Rectal smooth muscle tissue (tissue), 1 donor: ENCODE results near the gene TAB2.
"Not testable (repeated sequence)": the region's sequence is repeated elsewhere in the genome, so short reads cannot be mapped to it uniquely, and the experiment has no call there.

Source experiments
- H3K27ac ChIP-seq: one replicate; pipeline ENCODE4 v1.7.0; 2013; ENCODE audit warnings: low read depth, low read length, inconsistent platforms
- H3K27me3 ChIP-seq: one replicate; pipeline ENCODE4 v1.7.0; 2013; ENCODE audit warnings: low read length; ENCODE audit not compliant: control insufficient read depth, insufficient read depth
- H3K36me3 ChIP-seq: one replicate; pipeline ENCODE4 v1.7.0; 2013; ENCODE audit warnings: low read length; ENCODE audit not compliant: control insufficient read depth, insufficient read depth
- H3K4me1 ChIP-seq: one replicate; pipeline ENCODE4 v1.7.0; 2013; ENCODE audit warnings: low read length; ENCODE audit not compliant: control insufficient read depth, insufficient read depth
- H3K4me3 ChIP-seq: one replicate; pipeline ENCODE4 v1.7.0; 2013; ENCODE audit warnings: low read length
- H3K9ac ChIP-seq: one replicate; pipeline ENCODE4 v1.7.0; 2013; ENCODE audit warnings: low read length

Gene TAB2

DNA sequence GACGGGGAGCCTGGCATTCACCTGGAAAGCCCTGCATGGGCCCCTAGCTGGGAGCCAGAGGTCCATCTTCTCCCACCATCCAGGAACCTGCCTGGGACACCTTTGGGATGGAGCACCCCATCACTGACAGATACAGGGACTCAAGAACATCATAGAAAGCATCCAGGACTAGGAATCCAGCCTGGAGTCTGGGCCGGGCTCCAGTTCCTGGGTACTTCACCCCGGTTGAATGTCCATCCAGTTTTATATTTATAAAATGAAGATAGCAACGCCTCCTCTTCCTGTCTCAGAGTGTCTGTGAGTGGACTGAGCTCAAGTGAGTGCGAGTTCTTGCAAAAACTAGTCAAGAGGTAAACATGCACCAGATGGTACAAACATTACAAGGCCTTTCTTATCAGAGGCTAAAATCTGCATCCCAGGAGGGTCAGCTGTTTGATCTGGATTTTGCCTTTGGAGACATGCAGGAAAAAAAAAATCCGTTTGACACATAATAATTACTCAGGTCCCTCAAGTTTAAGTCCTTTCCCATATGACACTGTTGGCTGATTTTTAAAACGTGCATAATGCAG, 139.9 kb downstream of the TAB2 start:
- Histone ChIP-seq H3K27ac (no peak overlapping the region), H3K4me1 (peaks cover 12% of the 10 kb centered on the region), H3K27me3 (no peaks in the 10 kb centered on the region), H3K9ac (no peak overlapping the region), H3K36me3 (no peaks in the 10 kb centered on the region), H3K4me3 (no peak overlapping the region)

DNA sequence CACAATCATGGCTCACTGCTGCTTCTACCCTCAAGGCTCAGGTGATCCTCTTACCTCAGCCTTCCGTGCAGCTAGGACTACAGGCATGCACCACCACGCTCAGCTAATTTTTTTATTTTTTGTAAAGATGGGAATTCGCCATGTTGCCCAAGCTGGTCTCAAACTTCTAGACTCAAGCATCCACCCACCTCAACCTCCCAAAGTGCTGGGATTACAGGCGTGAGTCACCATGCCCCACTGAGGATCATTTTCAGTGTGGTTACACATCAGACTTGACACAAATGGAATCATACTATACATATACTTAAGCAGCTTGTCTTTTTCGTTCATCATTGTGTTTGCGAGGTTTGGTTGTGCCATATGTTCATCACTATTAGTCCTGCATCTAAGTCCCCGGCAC, 140.7 kb downstream of the TAB2 start:
- no peak overlapping the region for H3K9ac ChIP-seq
- H3K36me3 ChIP-seq = no peaks in the 10 kb centered on the region
- peaks cover 12% of the 10 kb centered on the region for H3K4me1 ChIP-seq
- no peaks in the 10 kb centered on the region for H3K27me3 ChIP-seq
- H3K27ac ChIP-seq = no peak overlapping the region
- no peak overlapping the region for H3K4me3 ChIP-seq

DNA sequence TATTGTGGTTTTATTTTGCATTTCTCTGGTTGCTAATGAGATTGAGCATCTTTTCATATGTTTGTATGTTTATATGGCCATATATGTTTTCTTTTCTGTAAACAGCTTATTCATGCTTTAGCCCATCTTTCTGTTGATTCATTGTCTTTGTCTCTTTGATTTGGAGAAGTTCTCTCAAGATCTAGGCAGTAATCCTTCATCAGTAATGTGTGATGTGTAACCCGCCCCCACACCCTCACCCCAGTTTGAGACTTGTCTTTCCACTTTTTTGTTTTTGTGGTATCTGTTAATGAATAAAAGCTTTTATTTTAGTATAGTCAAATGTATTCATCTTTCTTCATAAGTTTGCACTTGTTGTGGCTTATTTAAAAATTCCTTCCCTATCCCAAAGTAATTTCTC, 141.3 kb downstream of the TAB2 start:
- H3K27me3 ChIP-seq = no peaks in the 10 kb centered on the region
- no peaks in the 10 kb centered on the region for H3K36me3 ChIP-seq
- H3K27ac ChIP-seq = no peak overlapping the region
- peaks cover 10% of the 10 kb centered on the region for H3K4me1 ChIP-seq
- no peak overlapping the region for H3K9ac ChIP-seq
- H3K4me3 ChIP-seq = no peak overlapping the region

DNA sequence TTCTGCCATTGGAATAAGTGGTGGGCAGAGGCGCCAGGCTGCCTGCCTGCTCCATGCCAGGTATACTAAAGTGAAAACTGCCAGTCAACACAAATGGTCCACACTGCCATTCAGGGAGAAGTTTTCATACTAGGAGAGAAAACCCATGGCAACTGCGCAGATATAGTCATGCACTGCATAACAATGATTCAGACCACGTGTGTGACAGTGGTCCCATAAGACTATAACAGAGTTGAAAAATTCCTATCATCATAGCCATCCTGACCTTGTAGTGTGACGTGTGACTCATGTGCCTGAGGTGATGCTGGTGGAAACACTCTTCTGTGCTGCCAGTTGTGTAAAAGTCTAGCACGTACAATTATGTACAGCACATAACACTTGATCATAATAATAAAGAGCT, 142.2 kb downstream of the TAB2 start:
- Histone ChIP-seq H3K36me3 (no peaks in the 10 kb centered on the region), H3K9ac (no peak overlapping the region), H3K4me1 (peaks cover 6% of the 10 kb centered on the region), H3K4me3 (no peak overlapping the region), H3K27me3 (no peaks in the 10 kb centered on the region), H3K27ac (no peak overlapping the region)

GRCh38 chr6:149460249-149460648, 142.7 kb downstream of the TAB2 start:
- not testable (repeated sequence) for H3K9ac ChIP-seq, H3K36me3 ChIP-seq, H3K27me3 ChIP-seq, H3K4me3 ChIP-seq, H3K4me1 ChIP-seq, H3K27ac ChIP-seq
